Ectodermal cell (in vitro differentiated cells): ENCODE measurements around the gene SPECC1L.
"Not testable (repeated sequence)": the region's sequence is repeated elsewhere in the genome, so short reads cannot be mapped to it uniquely, and the experiment has no call there.

Source experiments
- H3K27ac ChIP-seq: 2 replicates; pipeline ENCODE4 v1.7.0; 2013; ENCODE audit warnings: mild to moderate bottlenecking, low read depth, low read length; ENCODE audit not compliant: insufficient read depth, poor library complexity, severe bottlenecking
- H3K27me3 ChIP-seq: 2 replicates; pipeline ENCODE4 v1.7.0; 2013; ENCODE audit warnings: mild to moderate bottlenecking, low read length; ENCODE audit not compliant: insufficient read depth, control insufficient read depth, poor library complexity, severe bottlenecking
- H3K36me3 ChIP-seq: one replicate; pipeline ENCODE4 v1.7.0; 2013; ENCODE audit warnings: low read length; ENCODE audit not compliant: control insufficient read depth, insufficient read depth
- H3K4me1 ChIP-seq: one replicate; pipeline ENCODE4 v1.7.0; 2013; ENCODE audit warnings: low read length; ENCODE audit not compliant: control insufficient read depth, insufficient read depth
- H3K4me3 ChIP-seq: 2 replicates; pipeline ENCODE4 v1.7.0; 2013; ENCODE audit warnings: low read depth, low read length, control low read depth; ENCODE audit not compliant: insufficient read depth
- H3K9me3 ChIP-seq: 2 replicates; pipeline ENCODE4 v1.7.0; 2013; ENCODE audit warnings: mild to moderate bottlenecking, low read length, moderate library complexity; ENCODE audit not compliant: control insufficient read depth
- WGBS, 2 experiments: methylation state at CpG; one replicate each; pipeline ENCODE4 v1.1.7; 2013; ENCODE audit warnings: missing lambda C conversion rate in 2 of 2; 5-methylcytosine and 5-hydroxymethylcytosine counted together

Gene SPECC1L

DNA sequence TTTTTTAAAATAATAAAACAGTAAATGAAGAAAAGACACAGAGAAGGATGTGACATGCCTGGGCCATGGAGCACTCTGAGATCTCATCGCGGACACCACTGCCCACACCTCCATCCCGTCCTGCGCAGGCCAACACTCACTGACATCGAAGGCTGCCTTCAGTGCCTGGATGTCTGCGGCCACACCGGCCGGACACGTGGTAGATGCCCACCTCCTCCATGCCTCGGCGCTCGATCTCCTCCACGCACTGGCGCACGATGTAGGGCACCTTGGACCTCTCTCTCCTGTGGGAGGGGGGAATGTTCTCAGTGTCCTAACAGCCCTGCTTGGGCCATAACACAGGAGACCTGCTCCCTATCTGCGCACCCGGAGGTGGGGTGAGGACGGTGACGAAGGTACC is 7.2 kb upstream of the SPECC1L start:
- 95 to 96% methylated on average over 15 to 16 of the region's 19 CpGs for WGBS, 2 experiments
- not testable (repeated sequence) for H3K4me1 ChIP-seq, H3K27me3 ChIP-seq, H3K9me3 ChIP-seq, H3K4me3 ChIP-seq, H3K36me3 ChIP-seq, H3K27ac ChIP-seq

DNA sequence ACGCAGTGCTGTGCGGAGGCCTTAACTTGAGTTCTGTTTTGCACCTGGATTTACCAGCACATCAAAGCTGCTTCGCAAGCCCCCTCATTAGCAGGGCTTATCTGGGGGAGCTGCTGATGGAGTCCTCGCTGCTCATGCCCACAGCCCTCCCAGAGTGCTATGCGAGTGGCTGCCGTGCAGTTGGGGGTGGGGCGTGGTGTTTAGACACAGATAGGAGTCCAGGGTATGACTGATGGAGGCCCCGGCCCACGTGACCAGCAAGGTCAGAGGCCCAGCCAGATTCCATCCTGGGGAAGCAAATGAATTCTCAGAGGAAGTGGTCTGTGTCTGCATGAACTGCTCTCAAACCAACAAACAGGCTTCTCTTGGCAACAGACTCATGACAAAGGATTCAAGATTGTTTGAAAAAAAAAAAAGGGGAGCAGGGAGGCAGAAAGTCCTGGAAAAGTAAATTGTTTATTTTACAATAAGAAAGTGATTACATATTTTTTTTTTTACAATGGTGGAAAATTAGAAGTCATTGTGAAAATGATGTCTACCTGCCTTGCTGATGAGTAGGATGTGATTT is 6.2 kb upstream of the SPECC1L start:
- not testable (repeated sequence) for H3K4me1 ChIP-seq, H3K9me3 ChIP-seq, H3K27me3 ChIP-seq, H3K4me3 ChIP-seq, H3K27ac ChIP-seq, H3K36me3 ChIP-seq
- 97 to 100% methylated on average over 2 of the region's 9 CpGs for WGBS, 2 experiments

DNA sequence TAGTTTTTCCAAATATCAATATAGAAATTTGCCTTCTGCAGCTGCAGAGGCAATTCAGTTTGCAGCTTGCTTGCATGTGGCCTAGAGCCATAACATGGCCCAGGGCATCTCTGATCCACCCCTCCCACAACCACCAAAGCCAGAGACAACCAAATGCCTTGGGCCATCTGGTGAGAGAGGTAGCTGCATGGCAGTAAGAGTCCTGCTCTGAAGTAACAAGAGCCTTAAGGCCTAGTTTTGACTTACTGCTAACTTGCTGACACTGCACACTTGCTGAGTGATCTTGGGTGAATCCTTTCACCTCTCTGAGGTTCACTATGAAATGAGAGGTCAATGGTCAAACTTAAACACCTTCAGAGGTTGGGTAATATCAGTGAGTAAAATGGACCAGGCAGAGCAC is 4.9 kb upstream of the SPECC1L start:
- H3K9me3 ChIP-seq, result no peaks in the 10 kb centered on the region
- H3K4me1 ChIP-seq, result no peaks in the 10 kb centered on the region
- H3K27ac ChIP-seq, result no peak overlapping the region
- no peak overlapping the region for H3K4me3 ChIP-seq
- no peaks in the 10 kb centered on the region for H3K36me3 ChIP-seq
- H3K27me3 ChIP-seq, result no peaks in the 10 kb centered on the region

DNA sequence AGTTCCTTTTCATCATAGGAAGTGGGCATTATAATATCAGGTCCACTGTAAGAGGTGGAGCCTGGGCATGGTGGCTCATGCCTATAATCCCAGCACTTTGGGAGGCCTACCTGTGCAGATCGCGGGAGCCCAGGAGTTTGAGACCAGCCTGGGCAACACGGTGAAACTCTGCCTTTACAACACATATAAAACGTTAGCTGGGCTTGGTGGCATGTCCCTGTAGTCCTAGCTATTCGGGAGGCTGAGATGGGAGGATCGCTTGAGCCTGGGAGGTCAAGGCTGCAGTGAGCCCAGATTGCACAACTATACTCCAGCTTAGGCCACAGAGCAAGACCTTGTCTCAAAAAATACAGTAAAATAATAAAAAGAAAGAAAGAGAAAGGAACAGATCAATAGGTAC is 4.1 kb upstream of the SPECC1L start:
- not testable (repeated sequence) for H3K4me3 ChIP-seq, H3K27me3 ChIP-seq, H3K4me1 ChIP-seq, H3K27ac ChIP-seq, H3K36me3 ChIP-seq, H3K9me3 ChIP-seq
- WGBS, 2 experiments, result 88 to 93% methylated on average over 6 of the region's 6 CpGs

DNA sequence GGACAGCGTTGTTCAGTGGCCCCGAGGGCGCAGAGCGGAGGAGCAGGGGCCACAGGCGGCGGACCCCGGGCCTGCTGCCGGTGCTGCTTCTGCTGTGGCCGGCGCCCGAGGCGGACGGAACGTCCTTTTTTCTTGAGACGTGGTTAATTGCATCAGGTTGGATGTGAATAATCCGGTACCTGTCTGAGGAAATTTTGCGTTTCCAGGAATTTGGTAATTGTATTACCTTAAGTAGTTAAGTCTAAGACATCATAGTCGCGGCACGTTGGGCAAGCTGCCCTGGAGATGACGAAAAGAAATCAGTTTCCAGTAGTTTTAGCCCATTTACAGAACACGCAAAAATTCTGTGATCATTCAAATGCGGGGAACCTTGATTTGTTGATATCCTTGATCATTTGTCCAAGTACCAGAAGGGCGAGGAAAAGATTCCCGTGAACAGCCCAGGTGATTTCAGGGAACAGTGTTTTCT is 789 bp downstream of the SPECC1L start:
- Histone ChIP-seq H3K9me3 (no peaks in the 10 kb centered on the region), H3K27ac (peak overlapping the region; percentile 92), H3K36me3 (no peaks in the 10 kb centered on the region), H3K4me1 (peaks cover 5% of the 10 kb centered on the region), H3K27me3 (no peaks in the 10 kb centered on the region), H3K4me3 (peak overlapping the region; percentile 98)
- 1 to 3% methylated on average over 25 of the region's 25 CpGs for WGBS, 2 experiments

DNA sequence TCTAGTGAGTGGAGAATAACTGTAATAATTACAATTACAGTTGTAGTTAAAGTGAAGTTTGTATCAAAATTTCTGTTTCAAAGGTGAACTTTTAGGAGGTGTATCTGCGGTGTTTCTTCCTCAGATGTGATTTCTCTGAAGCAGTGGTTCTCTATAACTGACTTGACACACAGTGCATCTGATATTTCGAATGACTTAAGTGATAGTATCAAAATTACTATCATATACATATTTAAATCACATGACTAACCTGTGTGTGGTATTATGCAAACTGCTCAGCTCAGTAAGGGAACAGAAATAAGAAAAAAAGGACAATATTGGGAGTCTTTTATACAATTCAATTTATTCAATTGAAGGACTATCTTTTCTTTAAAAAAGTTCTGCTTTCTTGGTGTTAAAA is 2.4 kb downstream of the SPECC1L start:
- not testable (repeated sequence) for H3K27me3 ChIP-seq, H3K4me3 ChIP-seq
- WGBS, 2 experiments, result 88 to 94% methylated on average over 1 of the region's 2 CpGs

DNA sequence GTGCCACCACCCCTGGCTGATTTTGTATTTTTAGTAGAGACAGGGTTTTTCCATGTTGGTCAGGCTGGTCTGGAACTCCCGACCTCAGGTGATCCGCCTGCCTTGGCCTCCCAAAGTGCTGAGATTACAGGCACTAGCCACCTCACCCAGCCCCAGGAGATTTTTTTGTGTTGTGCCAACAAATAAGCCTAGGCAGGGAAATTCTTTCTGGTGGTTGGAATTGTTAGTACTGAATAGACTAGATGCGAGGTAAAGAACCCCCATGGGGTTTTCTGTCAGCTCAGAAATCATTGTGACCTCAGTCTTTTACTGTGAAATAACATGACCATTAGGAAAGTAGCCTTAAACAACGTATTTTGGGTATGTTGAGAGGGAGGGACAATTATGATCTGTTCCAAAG is 3.3 kb downstream of the SPECC1L start:
- not testable (repeated sequence) for H3K4me3 ChIP-seq, H3K27ac ChIP-seq, H3K36me3 ChIP-seq, H3K9me3 ChIP-seq, H3K4me1 ChIP-seq, H3K27me3 ChIP-seq
- 34 to 38% methylated on average over 4 of the region's 4 CpGs for WGBS, 2 experiments

More for the DNA sequence above, 2.4 kb downstream of the SPECC1L start:
- not testable (repeated sequence) for H3K27ac ChIP-seq, H3K9me3 ChIP-seq, H3K36me3 ChIP-seq, H3K4me1 ChIP-seq

DNA sequence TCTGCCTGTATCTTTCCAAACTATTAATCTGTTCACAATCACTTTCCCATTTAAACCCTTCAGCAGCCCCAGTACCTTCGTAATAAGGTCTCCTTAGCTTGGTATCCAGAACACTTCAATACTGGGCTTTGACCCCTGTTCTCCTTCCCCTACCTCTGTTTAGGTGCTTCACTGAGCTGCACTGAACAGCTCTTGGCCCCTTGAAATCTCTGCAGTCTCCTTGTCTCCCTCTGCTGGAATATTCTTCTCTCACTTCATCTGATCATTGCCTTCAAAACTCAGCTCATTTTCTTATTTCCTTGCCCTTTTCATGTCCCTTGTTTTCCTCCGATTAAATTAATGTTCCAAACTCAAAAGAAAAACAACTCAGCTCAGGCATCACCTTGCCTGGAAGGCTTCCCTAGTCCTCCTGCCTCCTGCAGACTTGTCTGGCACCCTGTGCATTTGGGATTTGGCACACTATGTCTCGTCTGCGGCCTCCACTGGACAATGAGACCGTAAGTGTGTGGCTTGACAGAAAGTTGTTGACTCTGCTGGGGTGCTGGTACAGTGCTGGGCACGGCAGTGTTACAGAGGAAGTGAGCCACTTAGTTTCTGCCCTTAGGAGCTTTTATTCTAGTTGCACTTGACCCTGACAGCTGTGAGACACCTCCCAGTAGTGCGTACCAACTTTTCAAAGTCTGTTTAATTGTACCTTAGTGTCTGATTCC is 4.2 kb downstream of the SPECC1L start:
- not testable (repeated sequence) for H3K27ac ChIP-seq, H3K27me3 ChIP-seq, H3K9me3 ChIP-seq, H3K36me3 ChIP-seq, H3K4me3 ChIP-seq, H3K4me1 ChIP-seq
- WGBS, 2 experiments, result 85 to 92% methylated on average over 6 of the region's 7 CpGs

DNA sequence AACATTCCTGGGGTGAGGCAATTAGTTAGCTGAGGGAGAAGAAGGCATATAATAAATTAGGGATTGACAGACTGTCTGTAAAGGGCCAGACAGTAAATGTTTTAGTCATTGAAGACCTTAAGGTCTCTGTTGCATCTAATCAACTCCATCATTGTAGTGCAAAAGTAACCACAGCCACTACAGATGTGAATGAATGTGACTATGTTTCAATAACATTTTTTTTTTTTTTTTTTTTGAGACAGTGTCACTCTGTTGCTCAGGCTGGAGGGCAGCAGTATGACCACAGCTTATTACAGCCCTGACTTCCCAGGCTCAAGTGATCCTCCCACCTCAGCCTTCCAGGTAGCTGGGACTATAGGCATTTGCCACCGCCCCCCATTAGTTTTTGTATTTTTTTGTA is 9.7 kb downstream of the SPECC1L start:
- H3K9me3 ChIP-seq, H3K4me3 ChIP-seq, H3K27ac ChIP-seq, H3K4me1 ChIP-seq, H3K36me3 ChIP-seq, H3K27me3 ChIP-seq: not testable (repeated sequence)
- WGBS, 2 experiments, result 90 to 93% methylated on average over 1 of the region's 1 CpG

DNA sequence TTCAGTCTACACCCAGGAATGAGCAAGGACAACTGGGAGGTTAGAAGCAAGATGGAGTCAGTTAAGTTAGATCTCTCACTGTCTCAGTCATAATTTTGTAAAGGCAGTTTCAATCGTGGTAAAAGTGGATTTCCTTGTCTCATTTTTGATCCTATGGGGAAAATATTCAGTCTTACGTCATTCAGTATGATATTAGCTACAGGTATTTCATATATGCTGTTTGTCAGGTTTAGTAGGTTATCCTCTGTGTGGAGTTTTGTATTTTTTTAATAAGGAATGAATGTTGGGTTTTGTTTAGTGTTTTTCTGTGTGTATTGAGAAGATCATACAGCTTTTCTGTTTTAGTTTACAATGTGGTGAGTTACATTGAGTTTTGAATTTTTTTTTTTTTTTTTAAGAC is 11.8 kb downstream of the SPECC1L start:
- 100% methylated on average over 2 of the region's 2 CpGs for WGBS, 2 experiments
- Histone ChIP-seq H3K27me3 (no peaks in the 10 kb centered on the region), H3K4me3 (no peak overlapping the region), H3K9me3 (no peaks in the 10 kb centered on the region), H3K36me3 (no peaks in the 10 kb centered on the region), H3K27ac (no peak overlapping the region), H3K4me1 (peaks cover 5% of the 10 kb centered on the region)
